ENCODE data around the gene TLX3. TPM values are rescaled to one million over a fixed set of nuclear protein-coding genes. Genes with fewer than 3 reads are reported as not detected.

The TLX3 gene
- total RNA-seq, 1 donor from 2014 or later: not detected

GRCh38 chr5:171275841-171276544 is 33.1 kb upstream of the TLX3 start:
- Histone ChIP-seq H3K27me3 (ENCODE audit: low read depth) (peaks cover 7% of the 10 kb centered on the region), H3K9me3 (replicated peaks) (no peaks in the 10 kb centered on the region), H3K4me1 (no peaks in the 10 kb centered on the region), H3K27ac (replicated peaks) (no peak overlapping the region), H3K4me3 (no peak overlapping the region), H3K36me3 (no peaks in the 10 kb centered on the region)
- TF ChIP-seq CTCF (IDR thresholded peaks at IDR 0.05; ENCODE audit: borderline replicate concordance): no peak
- intact Hi-C loops (cut with micrococcal nuclease): no loop called here
- DNase-seq: no peak

DNA sequence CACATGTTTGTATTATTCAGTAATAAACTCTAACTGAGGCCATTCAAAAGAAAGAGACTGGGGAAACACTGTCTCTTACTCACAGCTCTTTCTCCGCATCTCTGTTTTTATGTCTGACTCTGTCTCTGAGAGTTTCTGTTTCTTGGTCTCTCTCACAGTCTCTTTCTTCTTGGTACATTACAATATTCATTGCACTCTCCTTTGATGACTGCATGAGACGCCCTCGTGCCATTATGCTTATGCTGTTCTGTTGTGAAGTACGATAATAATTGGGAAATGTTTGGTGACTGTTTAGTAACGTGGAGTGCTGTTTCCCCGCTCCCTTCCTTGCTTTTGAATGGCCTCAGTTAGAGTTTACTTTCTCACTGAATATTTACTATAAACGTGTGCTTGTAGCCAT is 25.3 kb upstream of the TLX3 start:
- no peaks in the 10 kb centered on the region for H3K36me3 ChIP-seq
- no peaks in the 10 kb centered on the region for H3K4me1 ChIP-seq
- H3K9me3 ChIP-seq (replicated peaks): no peaks in the 10 kb centered on the region
- H3K4me3 ChIP-seq: no peak overlapping the region
- intact Hi-C loops (cut with micrococcal nuclease): no loop called here
- H3K27me3 ChIP-seq (ENCODE audit: low read depth): peaks cover 7% of the 10 kb centered on the region
- TF ChIP-seq CTCF (IDR thresholded peaks at IDR 0.05; ENCODE audit: borderline replicate concordance): no peak
- no peak for DNase-seq
- H3K27ac ChIP-seq (replicated peaks): no peak overlapping the region

- TF ChIP-seq CTCF (IDR thresholded peaks at IDR 0.05; ENCODE audit: borderline replicate concordance): no peak
- Histone ChIP-seq H3K27ac (replicated peaks) (no peak overlapping the region), H3K9me3 (replicated peaks) (no peaks in the 10 kb centered on the region), H3K4me1 (no peaks in the 10 kb centered on the region), H3K36me3 (no peaks in the 10 kb centered on the region), H3K27me3 (ENCODE audit: low read depth) (peaks cover 4% of the 10 kb centered on the region), H3K4me3 (no peak overlapping the region)
- intact Hi-C loops (cut with micrococcal nuclease): no loop called here
- DNase-seq: no peak
These were observed 23.6 kb upstream of the TLX3 start for GRCh38 chr5:171285465-171285864.

DNA sequence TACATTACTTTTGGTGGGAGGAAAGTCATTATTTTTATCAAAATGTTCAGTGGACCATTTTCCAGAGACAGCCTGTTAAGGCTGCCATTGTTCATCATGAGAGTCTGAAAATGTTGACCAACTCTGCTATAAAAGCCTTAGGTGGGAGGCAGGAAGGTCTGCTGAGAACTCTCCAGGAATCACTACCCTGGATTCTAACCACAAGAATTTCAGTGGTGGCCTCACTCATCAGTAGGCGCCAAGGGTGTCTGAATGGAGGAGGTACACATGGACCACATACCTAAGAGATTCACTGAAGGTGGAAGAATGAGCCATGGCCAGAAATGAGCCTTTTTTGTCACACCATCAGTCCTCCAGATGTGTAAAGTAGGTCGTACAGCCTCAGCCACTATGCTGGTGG is 21.0 kb upstream of the TLX3 start:
- Histone ChIP-seq H3K4me1 (no peaks in the 10 kb centered on the region), H3K27me3 (ENCODE audit: low read depth) (peaks cover 4% of the 10 kb centered on the region), H3K9me3 (replicated peaks) (no peaks in the 10 kb centered on the region), H3K4me3 (no peak overlapping the region), H3K27ac (replicated peaks) (no peak overlapping the region), H3K36me3 (no peaks in the 10 kb centered on the region)
- intact Hi-C loops (cut with micrococcal nuclease): no loop called here
- no peak for DNase-seq
- no peak for TF ChIP-seq CTCF (IDR thresholded peaks at IDR 0.05; ENCODE audit: borderline replicate concordance)

- H3K27ac ChIP-seq (replicated peaks): no peak overlapping the region
- DNase-seq: no peak
- intact Hi-C loops (cut with micrococcal nuclease): no loop called here
These were observed 17.7 kb upstream of the TLX3 start for GRCh38 chr5:171291371-171291770.

More at GRCh38 chr5:171291371-171291770, 17.7 kb upstream of the TLX3 start:
- no peaks in the 10 kb centered on the region for H3K4me1 ChIP-seq
- H3K4me3 ChIP-seq: no peak overlapping the region
- no peaks in the 10 kb centered on the region for H3K9me3 ChIP-seq (replicated peaks)
- no peaks in the 10 kb centered on the region for H3K36me3 ChIP-seq
- TF ChIP-seq CTCF (IDR thresholded peaks at IDR 0.05; ENCODE audit: borderline replicate concordance): no peak
- peaks cover 9% of the 10 kb centered on the region for H3K27me3 ChIP-seq (ENCODE audit: low read depth)
